DMS153 (cell line): Measurements from ENCODE around the gene CNNM1.
A peak's percentile ranks its signal among the peaks of the same experiment; 100 is the strongest.

Experiments
- DNase-seq: peaks from one replicate; lab custom pipeline; 2025; lab: John Stamatoyannopoulos, UW

Gene CNNM1

DNA sequence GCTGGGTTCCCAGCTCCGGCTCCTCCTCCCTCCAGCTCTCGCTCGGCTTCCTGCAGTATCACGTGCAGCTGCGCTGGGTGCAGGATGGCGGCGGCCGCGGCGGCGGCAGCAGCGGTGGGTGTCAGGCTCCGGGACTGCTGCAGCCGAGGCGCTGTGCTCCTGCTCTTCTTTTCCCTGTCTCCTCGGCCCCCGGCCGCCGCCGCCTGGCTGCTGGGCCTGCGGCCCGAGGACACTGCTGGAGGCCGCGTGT is at the start of gene CNNM1:
Gene CNNM1 (plus strand): TSS at position 53 of the 250 bp plus-strand sequence. CDS start 32 bp downstream, at position 85.
- DNase-seq = no peak

DNA sequence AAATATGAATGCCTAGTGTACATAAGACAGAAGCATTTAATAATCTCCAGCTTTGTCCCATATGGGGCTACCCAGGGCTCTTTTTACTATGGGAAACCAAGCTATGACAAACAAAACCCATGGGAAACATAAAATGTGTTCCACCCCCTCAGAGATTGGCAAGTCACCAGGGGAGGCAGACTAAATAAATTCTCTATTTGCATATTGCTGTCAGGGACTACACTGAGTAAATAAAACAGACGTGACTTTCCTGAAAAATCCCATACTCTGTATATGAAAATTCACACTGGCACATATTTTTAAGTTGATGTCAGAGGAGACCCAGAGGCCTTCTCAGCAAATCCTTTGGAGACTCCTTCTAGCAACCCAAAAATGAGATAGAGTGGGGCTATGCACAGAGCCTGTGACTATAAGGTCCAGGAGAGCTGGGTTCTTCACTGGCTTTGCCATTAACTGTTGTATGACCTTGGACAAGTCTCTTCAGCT is 49.5 kb upstream of the CNNM1 start:
- DNase-seq = peak; percentile 10

DNA sequence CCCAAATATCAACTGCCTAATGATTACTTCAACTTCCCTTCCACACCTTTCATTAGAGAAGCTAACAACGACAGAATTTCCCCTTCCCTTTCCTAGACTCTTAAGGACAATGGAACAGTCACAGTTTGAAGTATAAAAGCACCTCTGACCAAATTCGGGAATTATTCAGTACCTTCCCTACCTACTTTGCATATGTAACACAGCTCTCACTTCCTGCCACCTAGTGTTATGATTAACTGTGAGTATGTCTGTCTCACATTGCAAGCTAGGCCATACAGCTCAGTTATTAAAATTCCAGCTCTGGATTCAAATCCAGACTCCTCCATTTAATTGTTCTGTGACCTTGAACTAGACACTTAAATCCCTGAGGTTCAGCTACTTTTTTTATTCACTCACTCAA is 48.7 kb upstream of the CNNM1 start:
- DNase-seq = no peak

DNA sequence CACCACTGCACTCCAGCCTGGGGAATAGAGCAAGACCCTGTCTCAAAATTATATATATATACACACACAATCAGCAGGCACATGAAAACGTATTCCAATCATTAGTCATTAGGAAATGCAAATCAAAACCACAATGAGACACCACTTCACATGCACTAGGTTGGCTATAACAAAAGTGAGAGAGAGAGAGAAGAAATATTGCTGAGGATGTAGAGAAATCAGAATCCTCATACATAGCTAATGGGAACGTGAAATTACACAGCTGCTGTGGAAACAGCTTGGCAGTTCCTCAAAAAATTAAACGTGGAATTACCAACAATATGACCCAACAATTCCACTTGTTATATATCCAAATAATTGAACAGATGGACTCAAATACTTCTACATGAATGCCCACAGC is 43.3 kb upstream of the CNNM1 start:
- DNase-seq = no peak

DNA sequence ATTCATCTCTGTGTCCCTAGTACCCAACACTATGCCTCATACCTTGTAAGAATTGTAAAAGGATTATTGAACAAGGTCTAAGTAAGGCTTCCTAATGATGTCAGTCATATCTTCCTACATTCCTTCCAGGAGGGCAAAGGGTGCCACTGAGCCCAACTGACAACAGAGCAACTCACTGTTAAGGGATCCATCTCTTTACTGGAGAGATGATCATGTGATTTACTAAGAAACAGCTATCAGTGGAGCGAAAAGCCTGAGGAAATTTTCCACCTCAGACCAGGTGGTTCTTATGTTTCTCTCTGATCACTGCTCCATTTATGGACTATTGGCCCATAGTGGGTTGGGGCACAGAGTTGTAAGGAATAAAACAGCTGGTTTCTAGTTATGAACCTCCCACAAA is 38.9 kb upstream of the CNNM1 start:
- no peak for DNase-seq

DNA sequence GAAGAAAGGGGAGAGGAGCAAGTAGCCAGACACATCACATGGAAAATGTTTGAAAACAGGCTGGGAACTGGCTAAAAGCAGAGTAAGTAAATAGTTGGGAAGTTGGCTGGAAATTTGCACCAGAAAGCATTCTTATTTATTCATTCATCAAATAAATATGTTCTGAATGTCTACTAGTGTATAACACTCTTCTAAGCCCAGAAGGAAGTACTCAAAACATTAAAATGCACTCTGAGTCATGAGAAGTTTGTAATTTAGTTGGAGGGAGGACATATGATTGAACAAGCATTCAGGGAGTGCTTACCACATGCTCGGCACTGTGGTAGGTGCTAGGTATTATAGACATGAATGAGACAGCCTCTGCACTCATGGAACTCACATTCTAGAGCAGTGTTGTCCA is 37.0 kb upstream of the CNNM1 start:
- no peak for DNase-seq

DNA sequence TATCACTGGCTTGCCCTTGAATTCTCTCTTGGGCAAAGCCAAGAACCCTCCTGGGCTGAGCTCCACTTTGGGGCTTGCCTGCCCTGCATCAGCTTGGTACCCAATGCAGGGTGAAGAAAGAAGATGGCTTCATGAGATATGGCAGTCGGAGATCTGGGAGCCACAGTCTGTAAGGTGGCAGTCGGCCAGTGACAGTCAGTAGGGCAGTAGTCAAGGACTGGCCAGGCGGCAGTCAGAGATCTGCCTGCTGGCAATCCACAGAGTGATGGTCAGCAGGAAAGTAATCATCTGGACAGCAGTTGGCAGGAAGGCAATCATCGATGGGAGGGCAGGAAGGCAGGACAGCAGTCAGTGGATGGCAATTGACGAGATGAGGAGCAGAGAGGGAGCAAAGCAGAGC is 32.6 kb upstream of the CNNM1 start:
- DNase-seq = no peak

DNA sequence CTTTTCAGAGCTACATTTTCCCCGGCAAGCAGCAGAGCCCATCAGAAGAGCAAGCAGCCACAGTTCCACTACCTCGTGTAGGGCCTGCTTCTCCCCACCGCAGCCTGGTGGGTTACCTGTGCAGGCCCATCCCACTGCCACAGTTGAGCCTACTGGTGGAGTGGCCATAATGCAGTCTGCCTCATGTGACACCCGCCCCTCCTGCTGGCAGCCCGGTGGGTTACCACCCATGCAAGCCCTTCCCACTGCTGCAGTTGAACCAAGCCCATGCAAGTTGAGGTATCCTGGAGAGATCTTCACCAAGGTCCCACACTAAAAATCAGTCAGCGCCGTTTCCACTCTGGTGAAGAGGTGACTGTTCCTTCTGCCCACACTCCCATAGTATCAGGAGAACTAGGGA is 32.1 kb upstream of the CNNM1 start:
- DNase-seq = no peak

DNA sequence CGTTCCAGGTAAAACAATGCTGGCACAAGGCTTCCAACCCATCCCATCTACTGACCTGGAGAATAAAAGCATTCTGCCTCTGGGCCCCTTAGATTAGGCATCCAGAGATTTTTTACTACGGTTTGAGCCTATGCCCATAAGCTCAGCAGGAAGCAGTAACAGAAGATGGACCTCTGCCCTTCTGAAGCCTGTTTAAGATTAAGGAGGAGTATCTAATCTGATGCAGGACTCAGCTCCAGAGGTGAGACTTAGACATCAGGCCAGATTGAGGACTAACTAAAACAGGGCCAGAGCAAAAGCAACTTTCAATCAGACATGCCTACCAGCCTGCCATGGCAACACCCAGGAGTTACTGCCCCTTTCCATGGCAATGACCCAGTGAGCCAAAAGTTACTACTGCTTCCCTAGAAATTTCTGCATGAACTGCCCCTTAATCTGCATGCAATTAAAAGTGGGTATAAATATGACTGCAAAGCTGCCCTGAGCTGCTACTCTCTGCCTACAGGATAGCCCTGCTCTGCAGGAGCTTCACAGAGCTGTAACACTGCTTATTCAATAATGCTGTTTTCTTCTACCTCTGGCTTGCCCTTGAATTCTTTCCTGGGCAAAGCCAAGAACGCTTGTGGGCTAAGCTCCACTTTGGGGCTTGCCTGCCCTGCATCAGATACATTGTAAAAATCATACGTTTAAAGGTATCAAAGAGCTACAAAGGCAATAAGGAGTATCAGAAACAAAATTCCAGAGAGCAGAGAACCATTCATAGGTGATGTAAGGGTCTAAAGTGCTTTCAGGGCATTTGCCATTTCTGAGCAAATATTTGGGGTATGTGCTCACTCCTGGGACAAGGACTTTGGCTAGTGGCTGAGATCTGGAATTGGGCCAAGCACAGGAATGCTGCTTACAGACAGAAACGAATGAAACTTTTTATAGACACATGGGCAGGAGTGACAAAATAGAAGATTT is 25.0 kb upstream of the CNNM1 start:
- DNase-seq = no peak

DNA sequence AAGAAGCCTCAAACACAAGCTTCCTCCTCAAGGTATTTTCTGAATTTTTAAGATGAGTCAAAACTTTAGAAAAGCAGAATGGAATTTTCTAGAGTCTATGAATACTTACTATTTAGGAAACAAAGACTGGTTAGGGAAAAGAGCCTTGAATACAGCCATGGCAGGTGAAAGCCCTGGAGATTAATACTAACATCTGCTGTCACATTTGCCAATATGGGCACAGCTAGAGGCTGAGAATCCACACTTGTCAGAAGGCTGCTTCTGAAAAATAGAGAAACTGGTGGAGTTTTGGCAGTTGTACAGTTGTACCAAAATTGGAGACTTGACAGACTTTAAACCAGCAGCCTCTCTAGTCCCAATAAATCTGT is 24.3 kb upstream of the CNNM1 start:
- no peak for DNase-seq

DNA sequence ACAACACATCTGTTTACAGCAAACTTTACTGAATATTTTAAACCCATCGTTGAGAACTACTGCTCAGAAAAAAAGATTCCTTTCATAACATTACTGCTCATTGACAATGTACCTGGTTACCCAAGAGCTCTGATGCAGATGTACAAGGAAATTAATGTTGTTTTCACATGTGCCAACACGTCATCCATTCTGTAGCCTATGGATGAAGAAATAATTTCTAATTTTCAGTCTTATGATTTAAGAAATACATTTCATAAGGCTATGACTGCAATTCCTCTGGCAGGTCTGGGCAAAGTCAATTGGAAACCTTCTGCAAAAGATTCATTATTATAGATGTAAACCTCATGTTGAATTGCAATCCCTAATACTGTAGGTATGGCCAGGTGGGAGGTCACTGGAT is 16.7 kb upstream of the CNNM1 start:
- no peak for DNase-seq

DNA sequence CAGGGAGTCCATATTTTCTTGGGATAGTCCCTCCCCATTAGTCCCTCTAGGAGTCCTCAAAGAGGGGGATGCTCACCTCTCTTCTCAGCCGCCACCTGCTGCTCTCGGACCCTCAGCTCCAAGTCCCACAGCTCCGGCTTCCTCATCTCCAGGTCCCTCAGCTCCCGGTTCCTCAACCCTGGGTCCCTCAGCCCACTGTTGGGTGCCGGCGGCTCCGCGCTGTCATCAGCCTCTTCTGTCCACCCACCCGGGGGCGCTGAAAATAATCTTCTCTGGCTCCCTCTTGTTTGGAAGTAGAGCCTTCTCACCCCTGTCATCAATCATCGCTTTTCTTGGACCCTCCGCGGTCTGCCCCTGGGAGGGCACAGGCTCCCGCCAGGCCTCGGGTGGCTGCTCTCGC is 13.3 kb upstream of the CNNM1 start:
- DNase-seq = no peak

DNA sequence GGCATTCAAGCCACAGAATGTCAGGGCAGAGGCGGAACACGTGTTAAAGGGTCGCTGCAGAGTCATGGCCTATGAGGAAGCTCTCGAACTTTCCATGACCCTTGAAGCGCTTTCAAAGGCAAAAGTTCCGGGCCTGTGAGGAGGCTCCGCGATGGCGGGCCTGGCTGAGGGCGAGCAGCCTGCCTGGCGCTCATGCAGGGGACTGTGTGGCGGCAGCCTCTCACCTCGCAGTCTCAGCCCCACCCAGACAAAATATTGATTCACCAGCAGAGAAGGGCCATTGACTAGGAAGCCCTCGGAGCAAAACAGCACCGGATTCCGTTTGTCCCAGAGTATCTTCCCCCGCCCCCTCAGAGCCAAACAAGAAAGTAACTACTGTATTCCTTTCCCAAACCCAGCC is 12.8 kb upstream of the CNNM1 start:
- no peak for DNase-seq

DNA sequence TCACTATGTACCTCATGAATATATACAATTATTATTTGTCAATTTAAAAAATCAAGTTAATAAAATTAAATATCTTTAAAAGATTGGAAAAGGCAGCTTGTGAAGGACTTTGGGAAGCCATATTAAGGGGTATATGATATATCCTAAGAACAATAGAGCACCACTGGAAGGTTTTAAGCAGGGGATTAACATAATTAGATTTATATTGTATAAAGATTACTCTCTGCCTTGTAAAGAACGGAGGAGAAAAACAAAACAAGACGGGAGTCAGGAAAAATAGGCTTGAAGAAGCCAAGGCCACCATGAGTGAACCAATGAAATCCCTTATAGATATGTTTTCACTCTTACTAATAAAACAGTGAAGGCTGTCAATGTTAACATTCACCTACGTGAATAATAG is 11.1 kb upstream of the CNNM1 start:
- no peak for DNase-seq

DNA sequence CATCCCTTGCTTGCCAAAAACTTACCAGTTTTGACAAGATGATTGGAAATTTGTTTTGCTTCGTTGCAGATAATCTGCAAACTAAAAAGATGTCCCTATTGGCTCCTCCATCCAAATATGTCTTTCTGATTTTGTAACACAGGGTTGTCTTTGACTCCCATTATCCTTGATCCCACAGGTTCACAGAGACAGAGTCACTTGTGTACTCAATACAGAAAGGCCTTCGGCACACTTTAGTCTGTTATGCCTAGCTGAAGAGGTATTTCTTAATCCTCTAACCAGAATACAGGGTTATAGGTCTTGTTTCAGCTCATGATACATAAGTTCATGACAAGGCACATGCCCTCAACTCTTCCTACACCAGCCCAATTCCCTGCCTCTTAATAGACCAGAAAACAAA is 10.7 kb upstream of the CNNM1 start:
- DNase-seq = no peak

DNA sequence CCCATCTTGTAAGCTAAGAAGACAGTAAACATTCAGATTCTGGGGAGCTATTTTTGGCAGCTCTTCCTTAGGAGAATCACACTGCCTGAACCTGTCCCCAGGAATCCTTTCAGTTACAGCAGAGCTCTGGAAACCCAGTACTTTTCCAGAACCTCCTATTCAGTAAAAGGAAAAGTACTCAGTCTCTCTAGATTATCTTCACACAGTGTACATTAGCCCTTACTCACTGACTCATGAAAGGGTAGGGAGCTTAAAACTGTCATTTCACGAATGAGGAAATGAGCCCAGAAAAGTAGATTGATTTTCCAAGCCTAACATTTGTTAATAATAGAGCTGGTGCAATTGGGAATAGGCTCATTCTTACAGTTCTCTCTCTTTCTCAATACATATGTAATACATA is 3.9 kb upstream of the CNNM1 start:
- DNase-seq = no peak

DNA sequence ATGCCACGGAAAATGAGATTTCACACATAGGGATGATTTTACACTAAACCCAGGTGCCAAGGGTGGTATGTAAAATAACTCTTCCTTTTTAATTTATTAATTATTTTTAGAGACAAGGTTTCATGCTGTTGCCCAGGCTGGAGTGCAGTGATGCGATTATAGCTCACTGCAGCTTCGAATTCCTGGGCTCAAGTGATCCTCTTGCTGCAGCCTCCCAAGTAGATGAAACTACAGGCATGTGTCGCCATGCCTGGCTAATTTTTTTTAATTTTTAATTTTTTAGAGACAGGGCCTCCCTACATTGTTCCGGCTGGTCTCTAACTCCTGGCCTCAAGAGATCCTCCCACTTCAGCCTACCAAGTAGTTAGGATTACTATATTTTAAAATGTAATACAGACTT is 2.3 kb upstream of the CNNM1 start:
- no peak for DNase-seq

DNA sequence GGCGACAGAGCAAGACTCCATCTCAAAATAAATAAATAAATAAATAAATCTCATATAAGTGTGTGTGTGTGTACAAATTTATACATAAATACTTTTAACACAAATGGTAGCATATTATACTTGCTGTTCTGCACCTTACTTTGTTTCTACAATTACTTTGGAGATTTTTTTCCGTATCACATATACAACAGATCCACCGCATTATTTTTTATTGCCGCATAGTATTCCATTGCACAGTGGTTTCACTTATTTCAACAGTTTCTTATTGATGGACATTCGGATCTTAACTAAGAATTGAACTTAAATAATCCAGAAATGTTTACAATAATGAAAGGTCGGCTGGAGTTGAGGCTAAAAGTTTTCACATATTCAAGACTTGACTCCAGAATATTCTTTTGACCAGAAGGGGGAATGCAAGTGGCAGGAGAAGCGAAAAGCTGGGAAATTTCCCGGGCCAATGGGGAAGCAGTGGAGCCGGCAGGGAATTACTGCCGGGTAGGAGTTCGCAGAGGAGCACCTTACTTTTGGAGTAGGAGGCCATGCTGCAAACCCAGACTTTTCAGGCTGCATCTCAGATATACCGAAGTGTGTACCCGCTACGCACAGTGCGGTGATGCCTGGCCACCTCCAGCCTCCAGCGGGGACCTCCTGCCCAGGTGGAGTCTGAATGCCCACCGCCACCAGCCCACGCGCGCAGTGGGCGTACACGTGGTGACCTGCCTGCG is 415 bp upstream of the CNNM1 start:
- no peak for DNase-seq

DNA sequence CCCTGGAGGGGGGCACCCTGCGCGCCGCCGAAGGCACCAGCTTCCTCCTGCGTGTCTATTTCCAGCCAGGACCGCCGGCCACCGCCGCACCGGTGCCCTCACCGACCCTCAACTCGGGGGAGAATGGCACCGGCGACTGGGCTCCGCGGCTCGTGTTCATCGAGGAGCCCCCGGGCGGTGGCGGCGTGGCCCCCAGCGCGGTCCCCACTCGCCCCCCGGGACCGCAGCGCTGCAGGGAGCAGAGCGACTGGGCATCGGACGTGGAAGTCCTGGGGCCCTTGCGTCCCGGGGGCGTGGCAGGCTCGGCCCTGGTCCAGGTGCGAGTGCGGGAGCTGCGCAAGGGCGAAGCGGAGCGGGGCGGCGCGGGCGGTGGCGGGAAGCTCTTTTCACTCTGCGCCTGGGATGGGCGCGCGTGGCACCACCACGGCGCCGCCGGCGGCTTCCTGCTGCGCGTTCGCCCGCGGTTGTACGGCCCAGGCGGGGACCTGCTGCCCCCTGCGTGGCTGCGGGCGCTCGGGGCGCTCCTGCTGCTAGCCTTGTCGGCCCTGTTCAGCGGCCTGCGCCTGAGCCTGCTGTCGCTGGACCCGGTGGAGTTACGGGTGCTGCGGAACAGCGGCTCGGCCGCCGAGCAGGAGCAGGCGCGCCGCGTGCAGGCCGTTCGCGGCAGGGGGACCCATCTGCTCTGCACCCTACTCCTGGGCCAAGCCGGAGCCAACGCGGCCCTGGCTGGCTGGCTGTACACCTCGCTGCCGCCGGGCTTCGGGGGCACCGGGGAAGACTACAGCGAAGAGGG is 594 bp downstream of the CNNM1 start:
- peak; percentile 6 for DNase-seq

DNA sequence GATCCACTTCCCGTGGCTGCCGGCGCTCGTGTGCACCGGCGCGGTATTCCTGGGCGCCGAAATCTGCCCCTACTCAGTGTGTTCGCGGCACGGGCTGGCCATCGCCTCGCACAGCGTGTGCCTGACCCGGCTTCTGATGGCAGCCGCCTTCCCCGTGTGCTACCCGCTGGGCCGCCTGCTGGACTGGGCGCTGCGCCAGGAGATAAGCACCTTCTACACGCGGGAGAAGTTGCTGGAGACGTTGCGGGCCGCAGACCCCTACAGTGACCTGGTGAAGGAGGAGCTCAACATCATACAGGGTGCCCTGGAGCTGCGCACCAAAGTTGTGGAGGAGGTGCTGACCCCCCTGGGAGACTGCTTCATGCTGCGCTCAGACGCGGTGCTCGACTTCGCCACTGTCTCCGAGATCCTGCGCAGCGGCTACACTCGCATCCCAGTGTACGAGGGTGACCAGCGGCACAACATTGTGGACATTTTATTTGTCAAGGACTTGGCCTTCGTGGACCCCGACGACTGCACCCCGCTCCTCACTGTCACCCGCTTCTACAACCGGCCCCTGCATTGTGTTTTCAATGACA is 1.3 kb downstream of the CNNM1 start:
- DNase-seq = peak; percentile 3

DNA sequence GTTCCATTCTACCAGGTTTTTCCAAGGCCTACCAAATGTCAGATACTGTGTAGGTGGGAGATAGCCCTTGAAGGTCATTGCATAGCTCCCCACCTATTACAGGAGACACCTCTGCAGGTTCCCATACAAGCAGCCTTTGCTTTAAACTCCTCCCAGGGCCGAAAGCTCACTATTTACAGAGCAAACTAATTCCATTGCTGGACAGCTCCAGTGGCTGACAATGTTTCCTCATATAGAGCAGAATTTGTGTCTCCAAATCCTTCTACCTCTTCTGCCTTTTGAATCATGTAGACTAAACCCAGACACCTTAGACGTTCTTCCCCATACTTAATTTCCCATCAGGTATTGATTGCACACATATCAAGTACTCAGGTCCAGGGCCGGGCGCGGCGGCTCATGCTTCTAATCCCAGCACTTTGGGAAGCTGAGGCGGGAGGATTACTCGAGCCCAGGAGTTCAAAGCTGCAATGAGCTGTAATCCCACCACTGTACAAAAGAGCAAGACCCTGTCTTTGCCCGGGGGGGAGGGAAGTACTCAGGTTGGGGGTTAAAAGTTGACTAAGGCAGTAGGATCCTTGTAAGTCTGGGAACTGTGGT is 2.1 kb downstream of the CNNM1 start:
- no peak for DNase-seq

DNA sequence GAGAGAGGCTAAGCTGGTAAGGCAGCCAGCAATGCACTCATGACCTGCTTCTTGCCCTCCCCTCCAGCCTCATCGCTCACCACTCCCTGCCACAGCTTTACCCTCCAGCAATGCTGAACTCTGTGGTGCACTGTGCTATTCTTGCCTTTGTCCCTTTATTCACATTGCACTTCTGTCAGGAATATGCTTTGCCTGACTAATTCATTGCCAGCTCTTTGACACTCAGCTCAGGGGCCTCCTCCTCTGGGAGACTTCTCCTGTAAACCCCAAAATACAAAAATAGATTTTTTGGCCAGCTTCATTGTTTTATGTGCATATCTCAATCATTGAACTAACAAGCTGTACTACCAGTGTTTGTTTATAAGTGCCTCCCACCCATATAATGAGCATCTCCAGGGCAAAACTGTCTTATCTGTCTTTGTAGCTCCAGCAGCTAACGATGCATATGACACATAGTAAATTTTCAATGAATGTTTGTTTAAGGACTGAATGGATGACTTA is 8.2 kb downstream of the CNNM1 start:
- DNase-seq = no peak
